Measurements from ENCODE around the gene NAA60. TPM values are rescaled to one million over a fixed set of nuclear protein-coding genes. Genes with fewer than 3 reads are reported as not detected.

Gene NAA60
- polyA plus RNA-seq, 1 of the 3 experiments (the other 2 are of a cell fraction), result 17.2 TPM

DNA sequence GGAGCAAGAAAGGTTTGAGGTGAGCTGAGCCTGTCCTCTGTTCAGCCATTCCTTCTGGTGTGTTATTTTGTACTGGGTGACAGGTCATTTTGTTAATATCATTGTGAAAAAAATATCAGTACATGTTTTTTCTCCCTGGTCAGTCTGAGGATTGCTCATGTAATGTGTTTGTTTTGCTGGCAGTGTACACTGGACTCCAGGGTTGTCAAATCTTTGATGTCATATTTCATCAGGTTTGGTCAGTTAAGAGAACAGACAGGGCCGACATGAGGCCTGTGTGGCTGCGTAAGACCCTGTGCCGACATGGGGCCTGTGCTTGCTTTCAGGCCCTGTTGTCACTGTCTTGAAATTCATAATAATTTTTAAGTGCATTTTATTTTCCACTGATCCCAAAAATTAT lies 79.8 kb downstream of the NAA60 start:
- ChIA-PET CTCF (no interaction called here), POLR2A (no interaction called here)

DNA sequence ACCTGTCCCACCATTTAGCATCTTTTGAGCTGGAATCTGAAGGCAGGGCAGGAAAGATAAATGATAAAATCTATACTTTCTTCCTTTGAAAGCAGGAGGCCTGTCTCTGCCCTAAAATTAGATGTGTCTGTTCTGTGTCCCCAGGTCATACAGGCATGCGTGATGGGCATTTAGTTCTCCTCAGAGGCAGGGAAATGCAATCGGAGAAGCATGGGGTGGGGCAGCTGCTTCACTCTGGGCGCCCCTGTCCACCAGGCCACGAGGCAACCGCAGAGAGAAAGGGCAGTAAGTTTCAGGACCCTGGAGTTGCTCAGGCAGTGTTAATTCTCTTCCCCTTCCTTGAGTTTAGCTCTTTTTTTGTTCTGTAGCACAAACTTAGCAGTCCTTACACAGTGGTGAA lies 82.5 kb downstream of the NAA60 start:
- no peak overlapping the region for H2AFZ ChIP-seq (ENCODE audit: low read depth)
- H4K20me1 ChIP-seq (ENCODE audit: insufficient read depth), result no peaks in the 10 kb centered on the region
- H3K27me3 ChIP-seq (ENCODE audit: insufficient read depth), result no peaks in the 10 kb centered on the region
- H3K9me2 ChIP-seq, result no peaks in the 10 kb centered on the region
- DNase-seq, result no peak
- ChIA-PET POLR2A (interaction anchor here (0.5 kb wide), 1 partner anchor 172 kb away, joined by 3 read pairs; no protein-coding TSS in a partner anchor), CTCF (no interaction called here)
- H3F3A ChIP-seq (replicated peaks; ENCODE audit: insufficient read depth), result peaks cover 6% of the 10 kb centered on the region
- no peaks in the 10 kb centered on the region for H3K9me3 ChIP-seq
- no peak overlapping the region for H3K4me2 ChIP-seq
- H3K79me2 ChIP-seq (ENCODE audit: insufficient read depth), result no peaks in the 10 kb centered on the region
- H3K27ac ChIP-seq (ENCODE audit: low read depth in 2 of 2, low read length in 1 of 2), result no peak overlapping the region
- 85% methylated on average over 5 of the region's 5 CpGs for WGBS (ENCODE audit: low lambda C conversion rate)
- H3K9ac ChIP-seq, result no peak overlapping the region
- no peak overlapping the region for H3K4me3 ChIP-seq (ENCODE audit: low read depth in 2 of 2, low read length in 1 of 2)
- no peaks in the 10 kb centered on the region; a peak in 1 of 4 replicates for H3K4me1 ChIP-seq (ENCODE audit: control insufficient read depth in 1 of 2, insufficient read depth in 2 of 2, low read depth in 1 of 2, low read length in 1 of 2)
- H3K36me3 ChIP-seq (replicated peaks in 1 of 2; ENCODE audit: control insufficient read depth in 1 of 2, insufficient read depth in 2 of 2, low read length in 1 of 2), result peaks cover 35 to 51% of the 10 kb centered on the region in 2 experiments
- TF ChIP-seq, protein P1, sequence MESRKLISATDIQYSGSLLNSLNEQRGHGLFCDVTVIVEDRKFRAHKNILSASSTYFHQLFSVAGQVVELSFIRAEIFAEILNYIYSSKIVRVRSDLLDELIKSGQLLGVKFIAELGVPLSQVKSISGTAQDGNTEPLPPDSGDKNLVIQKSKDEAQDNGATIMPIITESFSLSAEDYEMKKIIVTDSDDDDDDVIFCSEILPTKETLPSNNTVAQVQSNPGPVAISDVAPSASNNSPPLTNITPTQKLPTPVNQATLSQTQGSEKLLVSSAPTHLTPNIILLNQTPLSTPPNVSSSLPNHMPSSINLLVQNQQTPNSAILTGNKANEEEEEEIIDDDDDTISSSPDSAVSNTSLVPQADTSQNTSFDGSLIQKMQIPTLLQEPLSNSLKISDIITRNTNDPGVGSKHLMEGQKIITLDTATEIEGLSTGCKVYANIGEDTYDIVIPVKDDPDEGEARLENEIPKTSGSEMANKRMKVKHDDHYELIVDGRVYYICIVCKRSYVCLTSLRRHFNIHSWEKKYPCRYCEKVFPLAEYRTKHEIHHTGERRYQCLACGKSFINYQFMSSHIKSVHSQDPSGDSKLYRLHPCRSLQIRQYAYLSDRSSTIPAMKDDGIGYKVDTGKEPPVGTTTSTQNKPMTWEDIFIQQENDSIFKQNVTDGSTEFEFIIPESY (IDR thresholded peaks at IDR 0.05; ENCODE audit: borderline replicate concordance, low read depth), result no peak
- no peak for TF ChIP-seq SIN3A (IDR thresholded peaks at IDR 0.05; ENCODE audit: borderline replicate concordance, low read depth, low read length)
- TF ChIP-seq FOXM1 (IDR thresholded peaks at IDR 0.05; ENCODE audit: low read depth), result no peak
- TF ChIP-seq, protein P2, sequence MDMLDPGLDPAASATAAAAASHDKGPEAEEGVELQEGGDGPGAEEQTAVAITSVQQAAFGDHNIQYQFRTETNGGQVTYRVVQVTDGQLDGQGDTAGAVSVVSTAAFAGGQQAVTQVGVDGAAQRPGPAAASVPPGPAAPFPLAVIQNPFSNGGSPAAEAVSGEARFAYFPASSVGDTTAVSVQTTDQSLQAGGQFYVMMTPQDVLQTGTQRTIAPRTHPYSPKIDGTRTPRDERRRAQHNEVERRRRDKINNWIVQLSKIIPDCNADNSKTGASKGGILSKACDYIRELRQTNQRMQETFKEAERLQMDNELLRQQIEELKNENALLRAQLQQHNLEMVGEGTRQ (IDR thresholded peaks at IDR 0.05; ENCODE audit: borderline replicate concordance, low read depth, low read length), result no peak
- TF ChIP-seq, protein P3, sequence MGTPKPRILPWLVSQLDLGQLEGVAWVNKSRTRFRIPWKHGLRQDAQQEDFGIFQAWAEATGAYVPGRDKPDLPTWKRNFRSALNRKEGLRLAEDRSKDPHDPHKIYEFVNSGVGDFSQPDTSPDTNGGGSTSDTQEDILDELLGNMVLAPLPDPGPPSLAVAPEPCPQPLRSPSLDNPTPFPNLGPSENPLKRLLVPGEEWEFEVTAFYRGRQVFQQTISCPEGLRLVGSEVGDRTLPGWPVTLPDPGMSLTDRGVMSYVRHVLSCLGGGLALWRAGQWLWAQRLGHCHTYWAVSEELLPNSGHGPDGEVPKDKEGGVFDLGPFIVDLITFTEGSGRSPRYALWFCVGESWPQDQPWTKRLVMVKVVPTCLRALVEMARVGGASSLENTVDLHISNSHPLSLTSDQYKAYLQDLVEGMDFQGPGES (IDR thresholded peaks at IDR 0.05; ENCODE audit: low read depth, low read length), result no peak
- no peak for TF ChIP-seq SMC3 (IDR thresholded peaks at IDR 0.05; ENCODE audit: low read depth, low read length)
- no peak for TF ChIP-seq RFX5 (IDR thresholded peaks at IDR 0.05; ENCODE audit: low read length)
- no peak for TF ChIP-seq ELF1 (IDR thresholded peaks at IDR 0.05)
- no peak for TF ChIP-seq TCF12 (IDR thresholded peaks at IDR 0.05)
- TF ChIP-seq RCOR1 (IDR thresholded peaks at IDR 0.05; ENCODE audit: low read length), result no peak
- TF ChIP-seq POLR2AphosphoS5 (IDR thresholded peaks at IDR 0.05; ENCODE audit: low read depth, low read length), result no peak
- TF ChIP-seq NRF1 (IDR thresholded peaks at IDR 0.05; ENCODE audit: low read depth, low read length), result no peak
- TF ChIP-seq RAD21 (IDR thresholded peaks at IDR 0.05; ENCODE audit: low read length), result no peak
- TF ChIP-seq FOSL2 (IDR thresholded peaks at IDR 0.05; ENCODE audit: borderline replicate concordance, low read depth), result no peak
- TF ChIP-seq JUND (IDR thresholded peaks at IDR 0.05), result no peak
- no peak for TF ChIP-seq YY1 (IDR thresholded peaks at IDR 0.05; ENCODE audit: low read depth)
- TF ChIP-seq, protein P4, sequence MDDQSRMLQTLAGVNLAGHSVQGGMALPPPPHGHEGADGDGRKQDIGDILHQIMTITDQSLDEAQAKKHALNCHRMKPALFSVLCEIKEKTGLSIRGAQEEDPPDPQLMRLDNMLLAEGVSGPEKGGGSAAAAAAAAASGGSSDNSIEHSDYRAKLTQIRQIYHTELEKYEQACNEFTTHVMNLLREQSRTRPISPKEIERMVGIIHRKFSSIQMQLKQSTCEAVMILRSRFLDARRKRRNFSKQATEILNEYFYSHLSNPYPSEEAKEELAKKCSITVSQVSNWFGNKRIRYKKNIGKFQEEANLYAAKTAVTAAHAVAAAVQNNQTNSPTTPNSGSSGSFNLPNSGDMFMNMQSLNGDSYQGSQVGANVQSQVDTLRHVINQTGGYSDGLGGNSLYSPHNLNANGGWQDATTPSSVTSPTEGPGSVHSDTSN (IDR thresholded peaks at IDR 0.05), result no peak
- TF ChIP-seq RXRA (IDR thresholded peaks at IDR 0.05; ENCODE audit: borderline replicate concordance, low read depth), result no peak

More for the DNA sequence above, 79.8 kb downstream of the NAA60 start:
- Histone ChIP-seq H3K27ac (ENCODE audit: low read depth in 2 of 2, low read length in 1 of 2) (no peak overlapping the region), H3K9ac (no peak overlapping the region), H3K4me3 (ENCODE audit: low read depth in 2 of 2, low read length in 1 of 2) (no peak overlapping the region), H3F3A (replicated peaks; ENCODE audit: insufficient read depth) (peaks cover 4% of the 10 kb centered on the region), H3K4me1 (ENCODE audit: control insufficient read depth in 1 of 2, insufficient read depth in 2 of 2, low read depth in 1 of 2, low read length in 1 of 2) (no peaks in the 10 kb centered on the region; a peak in 1 of 4 replicates), H3K27me3 (ENCODE audit: insufficient read depth) (no peaks in the 10 kb centered on the region), H4K20me1 (ENCODE audit: insufficient read depth) (no peaks in the 10 kb centered on the region), H3K4me2 (no peak overlapping the region), H3K9me2 (no peaks in the 10 kb centered on the region), H3K79me2 (ENCODE audit: insufficient read depth) (no peaks in the 10 kb centered on the region), H2AFZ (ENCODE audit: low read depth) (no peak overlapping the region), H3K36me3 (replicated peaks in 1 of 2; ENCODE audit: control insufficient read depth in 1 of 2, insufficient read depth in 2 of 2, low read length in 1 of 2) (peaks cover 25 to 61% of the 10 kb centered on the region in 2 experiments), H3K9me3 (no peaks in the 10 kb centered on the region)
- TF ChIP-seq YY1 (IDR thresholded peaks at IDR 0.05; ENCODE audit: low read depth), result no peak
- TF ChIP-seq, protein P3 (IDR thresholded peaks at IDR 0.05; ENCODE audit: low read depth, low read length), result no peak
- no peak for TF ChIP-seq SIN3A (IDR thresholded peaks at IDR 0.05; ENCODE audit: borderline replicate concordance, low read depth, low read length)
- no peak for TF ChIP-seq FOSL2 (IDR thresholded peaks at IDR 0.05; ENCODE audit: borderline replicate concordance, low read depth)
- TF ChIP-seq, protein P2 (IDR thresholded peaks at IDR 0.05; ENCODE audit: borderline replicate concordance, low read depth, low read length), result no peak
- 94% methylated on average over 3 of the region's 3 CpGs for WGBS (ENCODE audit: low lambda C conversion rate)
- DNase-seq, result no peak
